GM10248 (cell line): ENCODE measurements around the gene TMEM181.

Experiments used
- CTCF ChIA-PET: fragments of 300-600 bp; sonication (Branson Sonifier 250); formaldehyde crosslinking; extraction: SDS; loops from one replicate; lab custom pipeline; 2021; ENCODE audit warnings: antibody characterized with exemption; lab: Yijun Ruan, JAX
- POLR2A ChIA-PET: fragments of 350-650 bp; sonication (Branson Sonifier 250); formaldehyde crosslinking; extraction: SDS; loops from one replicate; lab custom pipeline; 2020; ENCODE audit warnings: antibody characterized with exemption; lab: Yijun Ruan, JAX
- DNase-seq: peaks from one replicate; pipeline ENCODE4 v3.0.0; 2012; ENCODE audit errors: extremely low spot score
- TF ChIP-seq, protein P1 (sequence below): IDR thresholded peaks from 2 replicates; pipeline ENCODE4 v1.5.1; 2012; ENCODE audit warnings: mild to moderate bottlenecking, low read depth; ENCODE audit errors: extremely low read depth, missing control alignments, control extremely low read depth

Gene TMEM181

DNA sequence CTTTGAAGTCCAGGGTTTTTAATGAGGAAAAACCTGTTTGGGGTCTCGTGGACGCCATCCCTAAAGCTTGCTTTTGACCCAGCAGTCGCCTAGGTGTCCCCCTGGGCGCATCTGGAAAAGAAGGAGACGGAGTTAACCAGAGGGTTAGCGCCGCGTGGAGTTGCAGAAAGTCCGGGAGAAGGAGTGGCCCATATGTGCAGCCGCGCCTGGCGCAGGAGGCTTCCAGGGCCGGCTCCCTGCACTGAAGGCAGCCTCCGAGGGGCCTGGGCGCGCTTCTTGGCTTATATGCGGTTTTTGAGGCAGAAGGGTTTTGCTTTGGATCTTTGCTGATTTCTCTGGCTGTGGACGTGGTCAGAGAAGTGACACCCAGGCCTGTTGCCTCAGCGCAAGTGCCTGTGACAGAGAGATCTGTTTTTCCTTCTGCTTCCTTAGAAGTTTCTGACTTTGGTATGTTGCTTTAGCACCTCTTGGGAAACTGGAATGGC, 987 bp downstream of the TMEM181 start:
- CTCF ChIA-PET: interaction anchor here (1.3 kb wide), 1 partner anchor 8 kb away, joined by 3 read pairs; no protein-coding TSS in a partner anchor
- TF ChIP-seq, protein P1, sequence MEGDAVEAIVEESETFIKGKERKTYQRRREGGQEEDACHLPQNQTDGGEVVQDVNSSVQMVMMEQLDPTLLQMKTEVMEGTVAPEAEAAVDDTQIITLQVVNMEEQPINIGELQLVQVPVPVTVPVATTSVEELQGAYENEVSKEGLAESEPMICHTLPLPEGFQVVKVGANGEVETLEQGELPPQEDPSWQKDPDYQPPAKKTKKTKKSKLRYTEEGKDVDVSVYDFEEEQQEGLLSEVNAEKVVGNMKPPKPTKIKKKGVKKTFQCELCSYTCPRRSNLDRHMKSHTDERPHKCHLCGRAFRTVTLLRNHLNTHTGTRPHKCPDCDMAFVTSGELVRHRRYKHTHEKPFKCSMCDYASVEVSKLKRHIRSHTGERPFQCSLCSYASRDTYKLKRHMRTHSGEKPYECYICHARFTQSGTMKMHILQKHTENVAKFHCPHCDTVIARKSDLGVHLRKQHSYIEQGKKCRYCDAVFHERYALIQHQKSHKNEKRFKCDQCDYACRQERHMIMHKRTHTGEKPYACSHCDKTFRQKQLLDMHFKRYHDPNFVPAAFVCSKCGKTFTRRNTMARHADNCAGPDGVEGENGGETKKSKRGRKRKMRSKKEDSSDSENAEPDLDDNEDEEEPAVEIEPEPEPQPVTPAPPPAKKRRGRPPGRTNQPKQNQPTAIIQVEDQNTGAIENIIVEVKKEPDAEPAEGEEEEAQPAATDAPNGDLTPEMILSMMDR: no peak

DNA sequence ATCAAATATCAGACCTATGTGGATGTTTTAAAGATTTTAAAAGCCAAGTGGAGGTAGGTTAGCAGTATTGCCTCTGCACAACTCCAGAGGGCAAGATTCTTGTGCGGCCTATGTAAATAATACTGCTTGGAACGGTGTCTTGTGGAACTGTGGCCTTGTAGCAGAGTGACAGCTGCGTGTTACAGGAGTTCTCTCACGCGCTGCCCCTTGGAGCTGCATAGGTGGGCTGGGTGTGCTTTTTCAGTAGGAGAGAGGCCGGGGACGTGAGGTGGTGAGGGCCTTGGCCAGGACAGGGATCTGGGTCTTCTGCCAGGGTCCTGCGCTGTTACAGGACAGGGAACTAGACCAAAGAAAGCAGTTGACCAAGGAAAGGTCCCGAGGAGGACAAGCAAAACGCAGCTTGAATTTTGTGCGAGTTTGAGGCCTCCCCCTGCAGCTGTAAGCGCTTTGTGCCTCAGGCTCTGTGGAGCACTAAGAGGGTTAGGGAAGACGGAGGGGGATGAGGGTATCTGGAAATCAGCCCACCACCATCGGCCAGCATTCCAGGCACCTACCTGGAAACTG, 1.5 kb downstream of the TMEM181 start:
- ChIA-PET CTCF (interaction anchor here (1.3 kb wide), 1 partner anchor 8 kb away, joined by 3 read pairs; no protein-coding TSS in a partner anchor), POLR2A (no interaction called here)
- TF ChIP-seq, protein P1: no peak
- no peak for DNase-seq

More for the DNA sequence above, 987 bp downstream of the TMEM181 start:
- POLR2A ChIA-PET: no interaction called here
- DNase-seq: no peak

DNA sequence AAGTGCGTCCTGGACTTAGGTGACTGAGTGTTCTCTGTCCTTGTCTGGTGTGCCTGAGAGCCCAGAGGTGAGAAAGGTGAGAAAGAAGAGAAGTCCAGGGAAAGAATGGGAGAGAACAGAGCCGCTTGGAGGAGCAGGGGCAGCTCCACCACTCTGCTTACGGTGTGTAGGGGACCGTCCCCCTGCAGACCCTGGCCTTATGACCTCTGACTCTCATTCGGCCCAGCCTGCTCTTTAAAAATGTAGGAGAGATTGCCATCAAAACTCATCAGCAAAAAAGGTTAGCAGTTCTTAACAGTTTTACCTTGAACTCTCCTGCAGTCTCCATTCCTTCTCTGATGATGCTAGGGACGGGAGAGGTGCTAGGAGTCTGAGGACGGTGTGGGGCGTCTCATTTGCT, 2.0 kb downstream of the TMEM181 start:
- ChIA-PET CTCF (interaction anchor here (1.3 kb wide), 1 partner anchor 9 kb away, joined by 3 read pairs; no protein-coding TSS in a partner anchor), POLR2A (no interaction called here)
- TF ChIP-seq, protein P1: no peak
- DNase-seq: no peak

DNA sequence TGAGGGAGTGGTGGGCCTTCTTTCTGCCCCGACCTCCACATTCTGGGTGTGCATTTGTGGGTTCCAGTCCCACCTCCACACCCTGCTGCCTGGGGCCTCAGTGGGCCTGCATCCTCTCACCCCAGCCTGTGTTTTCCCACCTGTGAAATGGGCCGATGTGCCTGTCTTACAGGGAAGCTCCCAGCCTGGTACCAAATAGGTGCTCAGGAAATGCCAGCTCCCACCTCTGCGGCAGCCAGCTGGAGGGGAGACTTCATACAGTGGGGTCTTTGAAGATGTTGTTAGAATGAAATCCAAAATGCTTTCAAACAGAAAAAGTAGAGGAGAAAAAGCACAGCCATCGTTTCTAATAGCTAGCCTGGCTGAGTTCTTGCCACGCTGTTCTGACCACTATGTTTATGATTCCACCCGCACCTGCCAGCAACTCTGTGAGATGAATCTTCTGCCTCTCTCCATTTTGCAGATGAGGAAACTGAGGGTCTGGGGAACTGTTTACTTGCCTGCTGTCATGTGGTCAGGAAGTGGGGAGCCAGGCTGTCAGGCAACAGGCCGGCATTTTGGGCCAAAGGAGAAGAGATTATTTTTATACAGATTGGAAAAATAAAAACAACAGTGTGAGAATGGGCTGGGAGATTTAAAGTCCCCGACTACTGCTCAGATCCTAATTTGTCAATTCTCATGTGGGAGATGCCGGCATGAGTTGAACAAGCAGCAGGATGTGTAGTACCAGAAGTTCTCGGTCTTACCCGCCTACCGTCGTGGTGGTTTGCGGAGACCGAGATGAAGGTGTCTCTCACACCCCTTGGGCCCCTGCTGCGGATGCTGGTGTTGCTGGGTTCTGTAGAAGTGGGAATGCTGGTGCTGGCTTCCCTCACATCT, 4.6 kb downstream of the TMEM181 start:
- POLR2A ChIA-PET: no interaction called here
- no peak for DNase-seq
- CTCF ChIA-PET: interaction anchor here (0.9 to 2.1 kb wide), 3 partner anchors 21 to 343 kb away, joined by 3 to 5 read pairs (median 4); no protein-coding TSS in a partner anchor
- TF ChIP-seq, protein P1: no peak

DNA sequence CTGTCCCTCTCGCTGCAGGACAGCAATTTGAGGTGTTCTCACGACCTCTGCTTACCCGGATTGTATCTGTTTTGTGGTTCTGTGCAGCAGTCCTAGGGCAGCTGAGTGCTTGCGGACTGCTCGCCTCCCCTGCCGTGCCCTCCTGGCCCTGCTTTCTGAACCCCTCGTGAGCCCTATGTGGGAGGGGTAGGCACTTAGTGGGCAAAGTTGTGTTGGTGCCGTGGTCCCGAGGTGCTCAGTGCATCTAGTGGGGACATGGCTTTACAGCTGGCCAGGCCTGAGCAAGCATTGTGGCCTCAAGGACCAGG, 5.2 kb downstream of the TMEM181 start:
- POLR2A ChIA-PET: no interaction called here
- no peak for DNase-seq
- TF ChIP-seq, protein P1: no peak
- CTCF ChIA-PET: no interaction called here

DNA sequence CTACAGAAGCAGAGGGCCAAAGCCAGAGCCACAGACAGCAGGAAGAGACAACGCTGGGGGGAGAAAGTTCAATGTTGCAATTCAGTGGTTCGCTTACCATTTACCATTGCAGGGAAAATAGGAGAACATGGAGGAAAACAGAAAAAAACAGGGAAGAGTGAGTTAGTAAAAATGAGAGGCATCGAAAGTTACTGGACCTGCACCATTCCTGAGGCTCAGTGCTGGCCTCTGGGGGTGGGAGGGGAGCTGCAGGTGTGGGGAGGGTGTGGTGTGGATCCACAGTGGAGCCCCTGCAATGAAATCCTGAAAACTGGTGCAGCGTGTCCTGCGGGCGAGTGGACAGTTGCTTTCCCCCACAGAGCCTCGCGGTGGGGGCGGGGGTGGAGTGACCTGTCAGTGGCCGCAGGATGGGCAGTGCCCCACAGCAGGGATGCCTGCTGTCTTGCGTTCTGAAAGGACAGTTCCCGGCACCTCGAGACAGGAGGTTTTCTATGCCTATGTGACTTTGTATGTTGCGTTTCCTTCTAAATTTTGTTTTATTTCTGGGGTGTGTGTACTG, 5.7 kb downstream of the TMEM181 start:
- ChIA-PET CTCF (no interaction called here), POLR2A (no interaction called here)
- no peak for DNase-seq
- TF ChIP-seq, protein P1: no peak
